ENCODE data around the gene SLC19A1. TPM values are rescaled to one million over a fixed set of nuclear protein-coding genes. Genes with fewer than 3 reads are reported as not detected.

The SLC19A1 gene
- polyA plus RNA-seq, 1 of the 3 experiments (the other 2 are of a cell fraction): 15.0 TPM

DNA sequence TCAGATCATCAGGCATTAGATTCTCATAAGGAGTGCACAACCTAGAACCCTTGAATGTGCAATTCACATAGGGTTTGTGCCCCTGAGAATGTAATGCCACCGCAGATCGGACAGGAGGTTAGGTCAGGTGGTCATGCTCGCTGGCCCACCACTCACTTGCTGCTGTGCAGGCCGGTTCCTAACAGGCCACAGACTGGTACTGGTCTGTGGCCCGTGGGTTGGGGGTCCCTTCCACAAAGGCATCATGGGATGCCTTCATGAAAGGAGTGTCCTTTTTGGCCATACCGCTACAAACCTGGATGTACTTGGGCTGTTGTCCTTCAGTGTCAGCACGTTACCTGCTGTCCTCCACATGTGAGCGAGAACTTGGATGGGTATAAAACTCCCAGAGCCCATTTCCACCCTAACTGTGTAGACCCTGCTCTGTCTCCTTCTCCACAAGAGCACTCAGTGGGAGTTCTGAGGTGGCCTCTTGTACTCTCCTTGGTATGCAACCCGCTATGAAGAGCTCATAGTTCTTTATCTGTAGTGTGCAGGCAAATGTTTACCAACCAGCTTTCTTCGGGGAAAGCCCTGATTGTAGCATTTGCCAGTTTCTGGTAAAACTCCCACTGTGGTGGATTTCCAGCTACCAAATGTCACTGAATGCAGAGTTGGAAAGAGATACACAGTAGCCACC is 41.7 kb upstream of the SLC19A1 start:
- Histone ChIP-seq H2AFZ (ENCODE audit: low read depth) (no peak overlapping the region), H3F3A (replicated peaks; ENCODE audit: insufficient read depth) (no peaks in the 10 kb centered on the region), H3K4me1 (ENCODE audit: control insufficient read depth in 1 of 2, insufficient read depth in 2 of 2, low read depth in 1 of 2, low read length in 1 of 2) (peaks cover 0 to 11% of the 10 kb centered on the region in 2 experiments; a peak in 1 of 4 replicates), H3K9ac (no peak overlapping the region), H3K36me3 (replicated peaks in 1 of 2; ENCODE audit: control insufficient read depth in 1 of 2, insufficient read depth in 2 of 2, low read length in 1 of 2) (no peaks in the 10 kb centered on the region), H3K79me2 (ENCODE audit: insufficient read depth) (no peaks in the 10 kb centered on the region), H4K20me1 (ENCODE audit: insufficient read depth) (no peaks in the 10 kb centered on the region), H3K27me3 (ENCODE audit: insufficient read depth) (no peaks in the 10 kb centered on the region), H3K27ac (ENCODE audit: low read depth in 2 of 2, low read length in 1 of 2) (no peak overlapping the region), H3K9me3 (peaks cover 7% of the 10 kb centered on the region; the same call in 1 of the 2 replicates), H3K4me3 (ENCODE audit: low read depth in 2 of 2, low read length in 1 of 2) (no peak overlapping the region), H3K4me2 (no peak overlapping the region), H3K9me2 (no peaks in the 10 kb centered on the region)
- WGBS (ENCODE audit: low lambda C conversion rate): 29% methylated on average over 3 of the region's 10 CpGs
- no peak for DNase-seq
- ChIA-PET CTCF (interaction anchor here (1.6 kb wide), 1 partner anchor 28 kb away, joined by 10 read pairs; no protein-coding TSS in a partner anchor), POLR2A (no interaction called here)
- TF ChIP-seq, protein P1, sequence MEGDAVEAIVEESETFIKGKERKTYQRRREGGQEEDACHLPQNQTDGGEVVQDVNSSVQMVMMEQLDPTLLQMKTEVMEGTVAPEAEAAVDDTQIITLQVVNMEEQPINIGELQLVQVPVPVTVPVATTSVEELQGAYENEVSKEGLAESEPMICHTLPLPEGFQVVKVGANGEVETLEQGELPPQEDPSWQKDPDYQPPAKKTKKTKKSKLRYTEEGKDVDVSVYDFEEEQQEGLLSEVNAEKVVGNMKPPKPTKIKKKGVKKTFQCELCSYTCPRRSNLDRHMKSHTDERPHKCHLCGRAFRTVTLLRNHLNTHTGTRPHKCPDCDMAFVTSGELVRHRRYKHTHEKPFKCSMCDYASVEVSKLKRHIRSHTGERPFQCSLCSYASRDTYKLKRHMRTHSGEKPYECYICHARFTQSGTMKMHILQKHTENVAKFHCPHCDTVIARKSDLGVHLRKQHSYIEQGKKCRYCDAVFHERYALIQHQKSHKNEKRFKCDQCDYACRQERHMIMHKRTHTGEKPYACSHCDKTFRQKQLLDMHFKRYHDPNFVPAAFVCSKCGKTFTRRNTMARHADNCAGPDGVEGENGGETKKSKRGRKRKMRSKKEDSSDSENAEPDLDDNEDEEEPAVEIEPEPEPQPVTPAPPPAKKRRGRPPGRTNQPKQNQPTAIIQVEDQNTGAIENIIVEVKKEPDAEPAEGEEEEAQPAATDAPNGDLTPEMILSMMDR (IDR thresholded peaks at IDR 0.05): no peak
- TF ChIP-seq GATA2 (CRISPR knock-in tag; IDR thresholded peaks at IDR 0.05) (no peak), MEF2A (IDR thresholded peaks at IDR 0.05; ENCODE audit: borderline replicate concordance, low read depth) (no peak), FOSL2 (IDR thresholded peaks at IDR 0.05; ENCODE audit: borderline replicate concordance, low read depth) (no peak), RCOR1 (IDR thresholded peaks at IDR 0.05; ENCODE audit: low read length) (no peak), SMC3 (IDR thresholded peaks at IDR 0.05; ENCODE audit: low read depth, low read length) (no peak), FOXJ3 (CRISPR knock-in tag; IDR thresholded peaks at IDR 0.05) (no peak), YY1 (IDR thresholded peaks at IDR 0.05; ENCODE audit: low read depth) (no peak), RXRA (IDR thresholded peaks at IDR 0.05; ENCODE audit: borderline replicate concordance, low read depth) (no peak), EP300 (IDR thresholded peaks at IDR 0.05; ENCODE audit: borderline replicate concordance in 1 of 2, low read depth in 1 of 2, low read length in 1 of 2) (no peak), RAD21 (IDR thresholded peaks at IDR 0.05; ENCODE audit: low read length) (no peak), TCF12 (IDR thresholded peaks at IDR 0.05) (no peak), NFIC (IDR thresholded peaks at IDR 0.05; ENCODE audit: borderline replicate concordance) (no peak), SIN3A (IDR thresholded peaks at IDR 0.05; ENCODE audit: borderline replicate concordance, low read depth, low read length) (no peak)

DNA sequence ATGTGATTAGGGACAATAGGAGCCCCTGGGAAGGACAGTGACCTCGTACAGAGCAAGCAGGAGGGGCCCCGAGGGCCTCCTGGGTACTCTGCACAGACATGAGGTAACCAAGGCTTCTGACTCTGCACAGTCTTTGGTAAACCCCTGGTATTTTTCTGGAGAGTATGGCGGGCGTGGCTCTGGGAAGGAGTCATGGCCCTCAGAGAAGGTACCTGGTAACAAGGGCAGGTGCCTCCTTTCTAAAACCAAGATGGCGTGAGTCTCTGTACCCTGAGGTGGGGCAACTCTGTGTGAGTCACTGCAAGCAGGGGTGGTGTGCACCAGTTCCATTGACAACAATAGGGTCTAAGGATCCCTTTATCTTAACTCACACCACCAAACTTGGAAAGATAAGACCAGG is 39.9 kb upstream of the SLC19A1 start:
- POLR2A ChIA-PET: no interaction called here
- TF ChIP-seq TAF1 (IDR thresholded peaks at IDR 0.05; ENCODE audit: borderline replicate concordance, low read depth, low read length) (no peak), SIN3A (IDR thresholded peaks at IDR 0.05; ENCODE audit: borderline replicate concordance, low read depth, low read length) (no peak), FOXJ3 (CRISPR knock-in tag; IDR thresholded peaks at IDR 0.05) (no peak), MEF2A (IDR thresholded peaks at IDR 0.05; ENCODE audit: borderline replicate concordance, low read depth) (no peak), FOSL2 (IDR thresholded peaks at IDR 0.05; ENCODE audit: borderline replicate concordance, low read depth) (no peak), JUND (IDR thresholded peaks at IDR 0.05) (no peak), NRF1 (IDR thresholded peaks at IDR 0.05; ENCODE audit: low read depth, low read length) (no peak), GABPA (IDR thresholded peaks at IDR 0.05; ENCODE audit: low read depth) (no peak), FOXM1 (IDR thresholded peaks at IDR 0.05; ENCODE audit: low read depth) (no peak), GATA2 (CRISPR knock-in tag; IDR thresholded peaks at IDR 0.05) (no peak), YY1 (IDR thresholded peaks at IDR 0.05; ENCODE audit: low read depth) (no peak), EP300 (IDR thresholded peaks at IDR 0.05; ENCODE audit: borderline replicate concordance in 1 of 2, low read depth in 1 of 2, low read length in 1 of 2) (no peak), POLR2AphosphoS5 (IDR thresholded peaks at IDR 0.05; ENCODE audit: low read depth, low read length) (no peak)
- TF ChIP-seq, protein P2, sequence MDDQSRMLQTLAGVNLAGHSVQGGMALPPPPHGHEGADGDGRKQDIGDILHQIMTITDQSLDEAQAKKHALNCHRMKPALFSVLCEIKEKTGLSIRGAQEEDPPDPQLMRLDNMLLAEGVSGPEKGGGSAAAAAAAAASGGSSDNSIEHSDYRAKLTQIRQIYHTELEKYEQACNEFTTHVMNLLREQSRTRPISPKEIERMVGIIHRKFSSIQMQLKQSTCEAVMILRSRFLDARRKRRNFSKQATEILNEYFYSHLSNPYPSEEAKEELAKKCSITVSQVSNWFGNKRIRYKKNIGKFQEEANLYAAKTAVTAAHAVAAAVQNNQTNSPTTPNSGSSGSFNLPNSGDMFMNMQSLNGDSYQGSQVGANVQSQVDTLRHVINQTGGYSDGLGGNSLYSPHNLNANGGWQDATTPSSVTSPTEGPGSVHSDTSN (IDR thresholded peaks at IDR 0.05): no peak
- TF ChIP-seq, protein P3, sequence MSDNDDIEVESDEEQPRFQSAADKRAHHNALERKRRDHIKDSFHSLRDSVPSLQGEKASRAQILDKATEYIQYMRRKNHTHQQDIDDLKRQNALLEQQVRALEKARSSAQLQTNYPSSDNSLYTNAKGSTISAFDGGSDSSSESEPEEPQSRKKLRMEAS (IDR thresholded peaks at IDR 0.05; ENCODE audit: low read depth): no peak
- TF ChIP-seq, protein P1 (IDR thresholded peaks at IDR 0.05): no peak

More for the DNA sequence above, 39.9 kb upstream of the SLC19A1 start:
- 58% methylated on average over 5 of the region's 5 CpGs for WGBS (ENCODE audit: low lambda C conversion rate)
- Histone ChIP-seq H3K27me3 (ENCODE audit: insufficient read depth) (no peaks in the 10 kb centered on the region), H3K9me2 (no peaks in the 10 kb centered on the region), H3K9ac (no peak overlapping the region), H4K20me1 (ENCODE audit: insufficient read depth) (no peaks in the 10 kb centered on the region), H3K36me3 (replicated peaks in 1 of 2; ENCODE audit: control insufficient read depth in 1 of 2, insufficient read depth in 2 of 2, low read length in 1 of 2) (no peaks in the 10 kb centered on the region), H3K4me1 (ENCODE audit: control insufficient read depth in 1 of 2, insufficient read depth in 2 of 2, low read depth in 1 of 2, low read length in 1 of 2) (peaks cover 0 to 22% of the 10 kb centered on the region in 2 experiments; a peak in 1 of 4 replicates), H3K9me3 (peaks cover 7% of the 10 kb centered on the region; the same call in 1 of the 2 replicates), H3F3A (replicated peaks; ENCODE audit: insufficient read depth) (no peaks in the 10 kb centered on the region), H3K4me3 (ENCODE audit: low read depth in 2 of 2, low read length in 1 of 2) (no peak overlapping the region), H2AFZ (ENCODE audit: low read depth) (no peak overlapping the region), H3K27ac (ENCODE audit: low read depth in 2 of 2, low read length in 1 of 2) (no peak overlapping the region), H3K4me2 (no peak overlapping the region), H3K79me2 (ENCODE audit: insufficient read depth) (no peaks in the 10 kb centered on the region)
- DNase-seq: no peak
- CTCF ChIA-PET: no interaction called here

Data from SK-N-SH (cell line).